Ishikawa (cell line): ENCODE measurements around the gene MRPS10.

ENCODE experiments used
- CEBPB ChIP-seq: IDR thresholded peaks from 2 replicates; pipeline ENCODE4 v1.6.1; 2012
- CREB1 ChIP-seq: IDR thresholded peaks from 2 replicates; pipeline ENCODE4 v1.6.1; 2012; ENCODE audit warnings: low read depth
- EGR1 ChIP-seq: IDR thresholded peaks from 2 replicates; pipeline ENCODE4 v1.6.1; 2012
- EP300 ChIP-seq: IDR thresholded peaks from 2 replicates; pipeline ENCODE4 v1.6.1; 2012; ENCODE audit warnings: borderline replicate concordance
- FOXM1 ChIP-seq: IDR thresholded peaks from 2 replicates; pipeline ENCODE4 v1.6.1; 2012; ENCODE audit warnings: low read depth, borderline replicate concordance
- MAX ChIP-seq: IDR thresholded peaks from 2 replicates; pipeline ENCODE4 v1.6.1; 2012
- NFIC ChIP-seq: IDR thresholded peaks from 2 replicates; pipeline ENCODE4 v1.6.1; 2012
- RAD21 ChIP-seq: IDR thresholded peaks from 2 replicates; pipeline ENCODE4 v1.6.1; 2012; ENCODE audit warnings: low read depth
- REST ChIP-seq: IDR thresholded peaks from 2 replicates; pipeline ENCODE4 v1.6.1; 2012; ENCODE audit warnings: low read depth, mild to moderate bottlenecking
- TAF1 ChIP-seq: IDR thresholded peaks from 2 replicates; pipeline ENCODE4 v1.6.1; 2012; ENCODE audit warnings: low read depth, mild to moderate bottlenecking
- TCF12 ChIP-seq: IDR thresholded peaks from 2 replicates; pipeline ENCODE4 v1.6.1; 2012; ENCODE audit warnings: low read depth
- TEAD4 ChIP-seq: IDR thresholded peaks from 2 replicates; pipeline ENCODE4 v1.6.1; 2012
- USF1 ChIP-seq: IDR thresholded peaks from 2 replicates; pipeline ENCODE4 v1.6.1; 2012
- YY1 ChIP-seq: IDR thresholded peaks from 2 replicates; pipeline ENCODE4 v1.6.1; 2012; ENCODE audit warnings: low read depth
- ZBTB7A ChIP-seq: IDR thresholded peaks from 2 replicates; pipeline ENCODE4 v1.6.1; 2012; ENCODE audit warnings: low read depth

The MRPS10 gene

GRCh38 chr6:42241915-42242314 is 24.3 kb upstream of the MRPS10 start:
- TF ChIP-seq EGR1, result no peak
- TF ChIP-seq CEBPB, result no peak
- TF ChIP-seq MAX, result no peak
- TF ChIP-seq FOXM1, result no peak
- TF ChIP-seq TCF12, result no peak
- TF ChIP-seq TAF1, result no peak
- TF ChIP-seq TEAD4, result no peak
- no peak for TF ChIP-seq YY1
- no peak for TF ChIP-seq EP300
- no peak for TF ChIP-seq NFIC
- TF ChIP-seq RAD21, result no peak
- TF ChIP-seq CREB1, result no peak
- no peak for TF ChIP-seq USF1
- no peak for TF ChIP-seq REST
- no peak for TF ChIP-seq ZBTB7A

GRCh38 chr6:42239736-42240375 is 22.2 kb upstream of the MRPS10 start:
- TF ChIP-seq CREB1, result no peak
- no peak for TF ChIP-seq TEAD4
- no peak for TF ChIP-seq EP300
- TF ChIP-seq TAF1, result no peak
- TF ChIP-seq YY1, result no peak
- TF ChIP-seq REST, result no peak
- TF ChIP-seq USF1, result no peak
- no peak for TF ChIP-seq EGR1

GRCh38 chr6:42239333-42239732 is 21.7 kb upstream of the MRPS10 start:
- TF ChIP-seq ZBTB7A (no peak), RAD21 (no peak), TAF1 (no peak)

- TF ChIP-seq REST (no peak), CEBPB (no peak), EGR1 (no peak), TAF1 (no peak), TEAD4 (no peak), USF1 (no peak), NFIC (no peak)
These were observed 20.2 kb upstream of the MRPS10 start for GRCh38 chr6:42237857-42238256.

GRCh38 chr6:42236682-42237473 is 19.2 kb upstream of the MRPS10 start:
- TF ChIP-seq EP300 (no peak), MAX (no peak), TAF1 (no peak), CREB1 (no peak), TEAD4 (no peak), USF1 (no peak), ZBTB7A (no peak), YY1 (no peak), CEBPB (no peak), RAD21 (no peak), FOXM1 (no peak), NFIC (no peak)
